Testis (tissue), 2 donors: ENCODE results near the gene EBI3.
"Not testable (repeated sequence)": the region's sequence is repeated elsewhere in the genome, so short reads cannot be mapped to it uniquely, and the experiment has no call there.

Experiments used
- POLR2A ChIP-seq: fragments of 450-650 bp; IDR thresholded peaks from one replicate; pipeline ENCODE4 v1.6.1; 2017; ENCODE audit warnings: antibody characterized with exemption, mild to moderate bottlenecking, moderate library complexity
- TF ChIP-seq, protein P1 (sequence below), 3 experiments: fragments of 450-650 bp in 2 of 3; fragments of 200-600 bp in 1 of 3; sonication (generic) in 1 of 3; IDR thresholded peaks; one replicate each; pipeline ENCODE4 v1.5.1; 2016 to 2019; ENCODE audit warnings: antibody characterized with exemption in 3 of 3, mild to moderate bottlenecking in 2 of 3, moderate library complexity in 1 of 3

DNA sequence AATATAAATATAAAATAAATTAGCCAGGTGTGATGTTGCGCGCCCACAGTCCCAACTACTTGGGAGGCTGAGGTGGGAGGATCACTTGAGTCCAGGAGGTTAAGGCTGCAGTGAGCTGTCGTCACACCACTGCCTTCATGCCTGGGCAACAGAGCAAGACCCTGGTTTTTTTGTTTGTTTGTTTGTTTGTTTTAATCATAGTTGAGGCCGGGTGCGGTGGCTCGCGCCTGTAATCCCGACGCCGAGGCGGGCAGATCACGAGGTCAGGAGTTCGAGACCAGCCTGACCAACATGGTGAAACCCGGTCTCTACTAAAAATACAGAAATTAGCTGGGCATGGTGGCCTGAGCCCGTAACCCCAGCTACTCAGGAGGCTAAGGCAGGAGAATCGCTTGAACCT lies 8.2 kb downstream of the EBI3 start:
- TF ChIP-seq, protein P1, sequence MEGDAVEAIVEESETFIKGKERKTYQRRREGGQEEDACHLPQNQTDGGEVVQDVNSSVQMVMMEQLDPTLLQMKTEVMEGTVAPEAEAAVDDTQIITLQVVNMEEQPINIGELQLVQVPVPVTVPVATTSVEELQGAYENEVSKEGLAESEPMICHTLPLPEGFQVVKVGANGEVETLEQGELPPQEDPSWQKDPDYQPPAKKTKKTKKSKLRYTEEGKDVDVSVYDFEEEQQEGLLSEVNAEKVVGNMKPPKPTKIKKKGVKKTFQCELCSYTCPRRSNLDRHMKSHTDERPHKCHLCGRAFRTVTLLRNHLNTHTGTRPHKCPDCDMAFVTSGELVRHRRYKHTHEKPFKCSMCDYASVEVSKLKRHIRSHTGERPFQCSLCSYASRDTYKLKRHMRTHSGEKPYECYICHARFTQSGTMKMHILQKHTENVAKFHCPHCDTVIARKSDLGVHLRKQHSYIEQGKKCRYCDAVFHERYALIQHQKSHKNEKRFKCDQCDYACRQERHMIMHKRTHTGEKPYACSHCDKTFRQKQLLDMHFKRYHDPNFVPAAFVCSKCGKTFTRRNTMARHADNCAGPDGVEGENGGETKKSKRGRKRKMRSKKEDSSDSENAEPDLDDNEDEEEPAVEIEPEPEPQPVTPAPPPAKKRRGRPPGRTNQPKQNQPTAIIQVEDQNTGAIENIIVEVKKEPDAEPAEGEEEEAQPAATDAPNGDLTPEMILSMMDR (IDR thresholded peaks at IDR 0.05) = not testable (repeated sequence)
- not testable (repeated sequence) for TF ChIP-seq POLR2A
